Type B pancreatic cell (in vitro differentiated cells): ENCODE data around the gene PRLHR. TPM values are rescaled to one million over a fixed set of nuclear protein-coding genes. Genes with fewer than 3 reads are reported as not detected.

Experiments used
- DNase-seq: peaks from one replicate; pipeline ENCODE4 v3.0.0; 2021; ENCODE audit warnings: mixed read lengths; ENCODE audit not compliant: unreplicated experiment; ENCODE audit errors: extremely low spot score
- H3K27ac Mint-ChIP-seq: 2 replicates; pipeline ENCODE4 v1.8.0; 2021; ENCODE audit warnings: mild to moderate bottlenecking, mixed read lengths
- H3K27me3 Mint-ChIP-seq: 2 replicates; pipeline ENCODE4 v1.8.0; 2021; ENCODE audit warnings: mixed read lengths
- H3K36me3 Mint-ChIP-seq: 2 replicates; pipeline ENCODE4 v1.8.0; 2021; ENCODE audit warnings: mixed read lengths
- H3K4me1 Mint-ChIP-seq: one replicate; pipeline ENCODE4 v1.8.0; 2021; ENCODE audit warnings: mixed read lengths; ENCODE audit not compliant: unreplicated experiment
- H3K4me3 Mint-ChIP-seq: 2 replicates; pipeline ENCODE4 v1.8.0; 2021; ENCODE audit warnings: mild to moderate bottlenecking, mixed read lengths
- H3K9me3 Mint-ChIP-seq: 2 replicates; pipeline ENCODE4 v1.8.0; 2021; ENCODE audit warnings: mixed read lengths
- CTCF ChIP-seq: fragments of 200-600 bp; sonication (generic); conservative IDR thresholded peaks from 2 replicates; pipeline ENCODE4 v1.5.0; 2021; ENCODE audit warnings: antibody characterized with exemption, mild to moderate bottlenecking
- total RNA-seq: library from RNA; stranded (reverse); gene quantifications from 2 replicates; pipeline ENCODE4 v1.2.1, GENCODE V29; 2021; ENCODE audit warnings: low replicate concordance

Gene PRLHR
- total RNA-seq, 1 donor from 2014 or later: 2.6 TPM

- no peaks in the 10 kb centered on the region for H3K36me3 Mint-ChIP-seq
- H3K27me3 Mint-ChIP-seq: peaks cover 65% of the 10 kb centered on the region
- TF ChIP-seq CTCF: no peak
- H3K4me3 Mint-ChIP-seq: no peak overlapping the region
- no peaks in the 10 kb centered on the region for H3K4me1 Mint-ChIP-seq
- no peaks in the 10 kb centered on the region for H3K9me3 Mint-ChIP-seq
- DNase-seq: no peak
- no peak overlapping the region for H3K27ac Mint-ChIP-seq
Observed at GRCh38 chr10:118586911-118587310, 8.5 kb downstream of the PRLHR start.

- peaks cover 61% of the 10 kb centered on the region for H3K27me3 Mint-ChIP-seq
- H3K27ac Mint-ChIP-seq: no peak overlapping the region
- DNase-seq: no peak
- H3K9me3 Mint-ChIP-seq: no peaks in the 10 kb centered on the region
- no peaks in the 10 kb centered on the region for H3K36me3 Mint-ChIP-seq
- TF ChIP-seq CTCF: no peak
- no peaks in the 10 kb centered on the region for H3K4me1 Mint-ChIP-seq
- no peak overlapping the region for H3K4me3 Mint-ChIP-seq
Observed at GRCh38 chr10:118585794-118586193, 9.7 kb downstream of the PRLHR start.

GRCh38 chr10:118585234-118585633 is 10.2 kb downstream of the PRLHR start:
- Mint-ChIP-seq H3K9me3 (no peaks in the 10 kb centered on the region), H3K4me1 (no peaks in the 10 kb centered on the region), H3K27ac (no peak overlapping the region), H3K36me3 (no peaks in the 10 kb centered on the region), H3K4me3 (no peak overlapping the region), H3K27me3 (peaks cover 61% of the 10 kb centered on the region)
- DNase-seq: no peak
- TF ChIP-seq CTCF: no peak

- TF ChIP-seq CTCF: no peak
- H3K4me3 Mint-ChIP-seq: no peak overlapping the region
- no peak for DNase-seq
- no peaks in the 10 kb centered on the region for H3K4me1 Mint-ChIP-seq
- no peak overlapping the region for H3K27ac Mint-ChIP-seq
- H3K27me3 Mint-ChIP-seq: peaks cover 58% of the 10 kb centered on the region
- no peaks in the 10 kb centered on the region for H3K9me3 Mint-ChIP-seq
- H3K36me3 Mint-ChIP-seq: no peaks in the 10 kb centered on the region
Observed at GRCh38 chr10:118584181-118584954, 11.1 kb downstream of the PRLHR start.

GRCh38 chr10:118583611-118584010 is 11.8 kb downstream of the PRLHR start:
- Mint-ChIP-seq H3K36me3 (no peaks in the 10 kb centered on the region), H3K27me3 (peaks cover 56% of the 10 kb centered on the region), H3K9me3 (no peaks in the 10 kb centered on the region), H3K4me3 (no peak overlapping the region), H3K27ac (no peak overlapping the region), H3K4me1 (no peaks in the 10 kb centered on the region)
- TF ChIP-seq CTCF: no peak
- no peak for DNase-seq
